ENCODE results near the gene KLHDC4.
"Not testable (repeated sequence)": the region's sequence is repeated elsewhere in the genome, so short reads cannot be mapped to it uniquely, and the experiment has no call there.

The KLHDC4 gene

GRCh38 chr16:87765776-87766484, at the start of gene KLHDC4:
Gene KLHDC4, minus strand, starts transcription at chr16:87765986. Its CDS starts 96 bp downstream, at chr16:87765890.
- DNase-seq (ENCODE audit: extremely low spot score, insufficient read length, low read depth) = peak; percentile 88
- FAIRE-seq = peak; percentile 78

GRCh38 chr16:87815567-87815966, 49.8 kb upstream of the KLHDC4 start:
- FAIRE-seq = no peak

GRCh38 chr16:87812200-87812656, 46.4 kb upstream of the KLHDC4 start:
- DNase-seq (ENCODE audit: extremely low spot score, insufficient read length, low read depth) = no peak
- no peak for FAIRE-seq

More at GRCh38 chr16:87815567-87815966, 49.8 kb upstream of the KLHDC4 start:
- DNase-seq (ENCODE audit: extremely low spot score, insufficient read length, low read depth) = no peak

- DNase-seq (ENCODE audit: extremely low spot score, insufficient read length, low read depth) = not testable (repeated sequence)
- FAIRE-seq = peak; percentile 56
Measured at GRCh38 chr16:87811454-87811853, 45.7 kb upstream of the KLHDC4 start.

GRCh38 chr16:87809150-87809902, 43.5 kb upstream of the KLHDC4 start:
- DNase-seq (ENCODE audit: extremely low spot score, insufficient read length, low read depth) (peak; percentile 48), FAIRE-seq (peak; percentile 85)

GRCh38 chr16:87808108-87808507, 42.3 kb upstream of the KLHDC4 start:
- no peak for FAIRE-seq
- no peak for DNase-seq (ENCODE audit: extremely low spot score, insufficient read length, low read depth)

GRCh38 chr16:87806641-87807546, 41.1 kb upstream of the KLHDC4 start:
- DNase-seq (ENCODE audit: extremely low spot score, insufficient read length, low read depth) (no peak), FAIRE-seq (peak; percentile 36)

GRCh38 chr16:87806261-87806640, 40.5 kb upstream of the KLHDC4 start:
- DNase-seq (ENCODE audit: extremely low spot score, insufficient read length, low read depth) (no peak), FAIRE-seq (no peak)

GRCh38 chr16:87803385-87803784, 37.6 kb upstream of the KLHDC4 start:
- DNase-seq (ENCODE audit: extremely low spot score, insufficient read length, low read depth) = no peak

GRCh38 chr16:87802670-87803069, 36.9 kb upstream of the KLHDC4 start:
- FAIRE-seq = no peak
- no peak for DNase-seq (ENCODE audit: extremely low spot score, insufficient read length, low read depth)

More at GRCh38 chr16:87803385-87803784, 37.6 kb upstream of the KLHDC4 start:
- FAIRE-seq = no peak

- no peak for FAIRE-seq
Measured at GRCh38 chr16:87801679-87802259, 36.0 kb upstream of the KLHDC4 start.

GRCh38 chr16:87800497-87800896, 34.7 kb upstream of the KLHDC4 start:
- DNase-seq (ENCODE audit: extremely low spot score, insufficient read length, low read depth) (no peak), FAIRE-seq (no peak)

More at GRCh38 chr16:87801679-87802259, 36.0 kb upstream of the KLHDC4 start:
- DNase-seq (ENCODE audit: extremely low spot score, insufficient read length, low read depth) = no peak

- no peak for FAIRE-seq
- DNase-seq (ENCODE audit: extremely low spot score, insufficient read length, low read depth) = no peak
Measured at GRCh38 chr16:87795336-87795735, 29.6 kb upstream of the KLHDC4 start.

GRCh38 chr16:87794485-87795078, 28.8 kb upstream of the KLHDC4 start:
- FAIRE-seq = no peak

GRCh38 chr16:87792205-87792565, 26.4 kb upstream of the KLHDC4 start:
- FAIRE-seq (no peak), DNase-seq (ENCODE audit: extremely low spot score, insufficient read length, low read depth) (no peak)

More at GRCh38 chr16:87794485-87795078, 28.8 kb upstream of the KLHDC4 start:
- DNase-seq (ENCODE audit: extremely low spot score, insufficient read length, low read depth) = no peak

GRCh38 chr16:87791295-87792204, 25.8 kb upstream of the KLHDC4 start:
- DNase-seq (ENCODE audit: extremely low spot score, insufficient read length, low read depth) (no peak), FAIRE-seq (no peak)

GRCh38 chr16:87790292-87791100, 24.7 kb upstream of the KLHDC4 start:
- DNase-seq (ENCODE audit: extremely low spot score, insufficient read length, low read depth) = no peak
- FAIRE-seq = no peak
